ENCODE results near the gene VPS4A. TPM values are rescaled to one million over a fixed set of nuclear protein-coding genes. Genes with fewer than 3 reads are reported as not detected.

Gene VPS4A
- polyA plus RNA-seq, 10 donors = 32.4 to 38.1 (median 36.2) TPM

- DNase-seq = no peak
These were observed 52.1 kb downstream of the VPS4A start for GRCh38 chr16:69363281-69363717.

GRCh38 chr16:69364088-69364487, 52.9 kb downstream of the VPS4A start:
- DNase-seq = no peak

GRCh38 chr16:69365901-69366300, 54.8 kb downstream of the VPS4A start:
- DNase-seq = no peak

- no peak for DNase-seq
These were observed 55.3 kb downstream of the VPS4A start for GRCh38 chr16:69366431-69366830.

GRCh38 chr16:69367980-69368379, 56.8 kb downstream of the VPS4A start:
- no peak for DNase-seq

- no peak for DNase-seq
These were observed 57.7 kb downstream of the VPS4A start for GRCh38 chr16:69368866-69369265.

- no peak for DNase-seq
These were observed 60.4 kb downstream of the VPS4A start for GRCh38 chr16:69371564-69371963.

GRCh38 chr16:69373019-69373418, 61.9 kb downstream of the VPS4A start:
- no peak for DNase-seq

Other genes starting within 250 kb of the VPS4A start
- gene HAS3, start 205.7 kb upstream of the VPS4A start, polyA plus RNA-seq (ENCODE audit: insufficient read length in 10 of 10) = 1 to 10 TPM; 1.4 to 5.3 (median 2.1) TPM
- 10 to 100 TPM; 58.6 to 83.0 (median 65.6) TPM for gene CHTF8, start 178.8 kb upstream of the VPS4A start, polyA plus RNA-seq (ENCODE audit: insufficient read length in 10 of 10)
- 10 to 100 TPM; 30.3 to 40.9 (median 35.4) TPM for gene UTP4, start 178.7 kb upstream of the VPS4A start, polyA plus RNA-seq (ENCODE audit: insufficient read length in 10 of 10)
- 10 to 100 TPM; 14.8 to 21.2 (median 17.7) TPM for gene SNTB2, start 124.2 kb upstream of the VPS4A start, polyA plus RNA-seq (ENCODE audit: insufficient read length in 10 of 10)
- 1 to 10 TPM; 2.3 to 7.1 (median 3.8) TPM for gene PDF, start 19.2 kb downstream of the VPS4A start, polyA plus RNA-seq (ENCODE audit: insufficient read length in 10 of 10)
- 10 to 100 TPM; 19.0 to 23.6 (median 20.8) TPM for gene COG8, start 28.2 kb downstream of the VPS4A start, polyA plus RNA-seq (ENCODE audit: insufficient read length in 10 of 10)
- 10 to 100 TPM; 18.4 to 29.5 (median 23.4) TPM for gene NIP7, start 28.4 kb downstream of the VPS4A start, polyA plus RNA-seq (ENCODE audit: insufficient read length in 10 of 10)
- gene TMED6, start 40.4 kb downstream of the VPS4A start, polyA plus RNA-seq (ENCODE audit: insufficient read length in 10 of 10) = 1 to 10 TPM in 7 of 10 donors, under 1 TPM in 3; 0.80 to 2.0 (median 1.4) TPM
- gene TERF2, start 74.7 kb downstream of the VPS4A start, polyA plus RNA-seq (ENCODE audit: insufficient read length in 10 of 10) = 10 to 100 TPM; 27.8 to 35.2 (median 29.3) TPM
- 10 to 100 TPM; 51.6 to 85.7 (median 68.2) TPM for gene CYB5B, start 113.3 kb downstream of the VPS4A start, polyA plus RNA-seq (ENCODE audit: insufficient read length in 10 of 10)